ENCODE results near the gene KIF7.
"Not testable (repeated sequence)": the region's sequence is repeated elsewhere in the genome, so short reads cannot be mapped to it uniquely, and the experiment has no call there.

KIF7 gene

GRCh38 chr15:89615135-89615534, 40.1 kb downstream of the KIF7 start:
- DNase-seq: no peak

- DNase-seq: no peak
Observed at GRCh38 chr15:89614164-89614563, 41.1 kb downstream of the KIF7 start.

- DNase-seq: no peak
Observed at GRCh38 chr15:89613031-89613430, 42.2 kb downstream of the KIF7 start.

- no peak for DNase-seq
Observed at GRCh38 chr15:89611317-89611716, 44.0 kb downstream of the KIF7 start.

DNA sequence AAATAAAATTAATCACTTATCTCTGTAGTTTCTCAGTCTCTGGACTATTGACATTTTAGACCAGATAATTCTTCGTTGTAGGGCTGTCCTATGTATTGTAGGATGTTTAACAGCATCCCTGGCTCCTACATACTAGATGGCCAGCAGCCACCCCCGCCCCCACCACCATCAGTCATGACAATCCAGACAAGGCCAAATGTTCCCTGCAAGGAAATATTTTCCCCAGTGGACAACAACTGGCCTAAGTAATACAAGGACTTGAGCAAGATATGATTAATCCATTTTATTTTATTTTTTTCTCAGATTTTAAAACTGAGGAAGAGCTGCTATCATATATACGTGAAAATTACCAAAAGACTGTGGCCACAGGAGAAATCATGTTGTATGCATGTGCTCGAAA, 56.2 kb downstream of the KIF7 start:
- no peak for DNase-seq

- no peak for DNase-seq
Observed at GRCh38 chr15:89593018-89593417, 62.2 kb downstream of the KIF7 start.

- DNase-seq: no peak
Observed at GRCh38 chr15:89591834-89592233, 63.4 kb downstream of the KIF7 start.

DNA sequence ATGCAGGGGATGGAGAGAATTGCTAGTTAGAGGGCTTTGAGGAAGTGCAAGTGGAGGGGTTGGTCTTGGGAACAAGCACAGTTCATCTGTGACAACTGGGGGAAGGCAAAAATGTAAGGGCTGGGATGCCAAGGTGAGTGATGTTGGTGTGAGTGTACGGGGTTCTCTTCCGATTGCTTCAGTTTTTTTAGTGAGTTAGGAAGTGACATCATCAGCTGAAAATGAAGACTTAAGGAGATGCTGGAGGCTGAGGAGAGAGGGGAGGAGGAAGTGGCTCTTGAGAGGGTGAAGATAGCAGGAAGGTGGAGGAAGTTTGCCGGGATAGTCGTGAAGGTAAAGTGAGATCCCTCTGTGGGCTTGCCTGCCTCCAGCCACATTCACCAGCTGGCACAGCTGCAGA, 67.3 kb downstream of the KIF7 start:
- no peak for DNase-seq

GRCh38 chr15:89586651-89587050, 68.6 kb downstream of the KIF7 start:
- no peak for DNase-seq

DNA sequence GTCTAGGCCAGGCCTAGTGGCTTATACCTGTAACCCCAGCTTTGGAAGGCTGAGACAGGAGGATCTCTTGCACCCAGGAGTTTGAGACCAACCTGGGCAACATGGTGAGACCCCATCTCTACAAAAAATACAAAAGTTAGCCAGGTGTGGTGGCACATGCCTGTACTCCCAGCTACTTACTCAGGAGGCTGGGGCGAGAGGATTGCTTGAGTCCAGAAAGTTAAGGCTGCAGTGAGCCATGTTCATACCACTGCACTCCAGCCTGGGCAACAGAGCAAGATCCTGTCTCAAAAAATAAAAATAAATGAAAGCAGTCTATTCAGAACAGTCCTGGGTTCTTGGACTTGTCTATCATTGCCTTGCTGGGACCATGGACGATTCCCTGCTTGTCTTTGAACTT, 74.5 kb downstream of the KIF7 start:
- not testable (repeated sequence) for DNase-seq

DNA sequence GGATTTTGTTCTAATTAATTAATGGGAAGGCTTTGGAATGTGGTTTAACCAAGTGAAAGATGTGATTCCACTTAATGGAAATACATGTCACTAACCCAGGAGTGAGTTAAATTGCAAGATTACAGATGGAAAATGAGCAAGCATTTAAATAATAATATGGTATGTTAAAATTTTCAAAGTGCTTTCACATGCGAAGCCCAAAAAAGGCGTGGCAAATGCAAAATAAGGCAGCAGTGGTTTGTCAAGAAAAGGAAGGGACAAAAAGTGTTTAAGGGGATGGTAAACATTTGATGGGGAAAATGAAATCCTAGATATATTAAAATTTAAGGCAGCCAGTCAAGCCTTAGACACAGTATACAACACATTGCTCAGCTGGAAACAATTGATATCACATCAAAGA, 77.1 kb downstream of the KIF7 start:
- DNase-seq: no peak

All from islet precursor cell (in vitro differentiated cells).